HepG2 (cell line): Measurements from ENCODE around the gene CDK15. TPM values are rescaled to one million over a fixed set of nuclear protein-coding genes. Genes with fewer than 3 reads are reported as not detected.

Experiments used
- ATAC-seq: fragments of 200-7000 bp; cut with Tn5 transposase; 3 replicates; pipeline ENCODE4 v1.9.1; 2020; ENCODE audit warnings: mild to moderate bottlenecking, moderate library complexity
- BruUV-seq: library from RNA; stranded (reverse); fragments of 400-500 nt; replicated peaks from 2 replicates; lab custom pipeline; 2021; lab: Mats Ljungman, UMichigan
- CTCF ChIA-PET: fragments of 300-600 bp; formaldehyde crosslinking; extraction: SDS; loops from one replicate; lab custom pipeline; 2021; ENCODE audit warnings: low total read pairs, inconsistent platforms, low intra/inter-chr PET ratio; lab: Yijun Ruan, JAX
- POLR2A ChIA-PET: fragments of 350-600 bp; sonication (Branson Sonifier 250); formaldehyde crosslinking; loops from one replicate; lab custom pipeline; 2020; ENCODE audit warnings: antibody characterized with exemption, inconsistent platforms; lab: Yijun Ruan, JAX
- DNase-seq: peaks from one replicate; pipeline ENCODE4 v3.0.0-alpha.2; 2015; ENCODE audit warnings: low spot score
- FAIRE-seq: peaks from 3 replicates; lab custom pipeline; 2011; peaks lifted over from hg19 to GRCh38; lab: Jason Lieb, UNC
- H2AFZ ChIP-seq: one replicate; pipeline ENCODE4 v1.6.1; 2011; ENCODE audit warnings: low read length, inconsistent platforms
- H3K27ac ChIP-seq: fragments of 300-600 bp; 3 replicates; pipeline ENCODE4 v1.8.0; 2011; ENCODE audit warnings: mixed run types, mild to moderate bottlenecking, mixed read lengths, low read length, inconsistent platforms; ENCODE audit not compliant: insufficient read depth; ENCODE audit errors: extremely low read length
- H3K27me3 ChIP-seq, 2 experiments: fragments of 200-600 bp in 1 of 2; 2 replicates in 1 of 2; 3 replicates in 1 of 2; pipeline versions ENCODE4 v1.6.0 to v1.8.0; 2011; ENCODE audit warnings: low read length in 2 of 2, mild to moderate bottlenecking in 2 of 2, moderate library complexity in 2 of 2, inconsistent platforms in 1 of 2; ENCODE audit not compliant: insufficient read depth in 2 of 2, control insufficient read depth in 1 of 2
- H3K36me3 ChIP-seq, 2 experiments: fragments of 200-600 bp in 1 of 2; replicated peaks in 1 of 2; 2 replicates in 1 of 2; 3 replicates in 1 of 2; pipeline versions ENCODE4 v1.5.1 to v1.8.0; 2011; ENCODE audit warnings: low read length in 2 of 2, inconsistent platforms in 1 of 2; ENCODE audit not compliant: insufficient read depth in 2 of 2, control insufficient read depth in 1 of 2
- H3K4me1 ChIP-seq: 2 replicates; pipeline ENCODE4 v1.5.1; 2012; ENCODE audit warnings: low read length, inconsistent platforms; ENCODE audit not compliant: insufficient read depth
- H3K4me2 ChIP-seq: 2 replicates; pipeline ENCODE4 v1.6.0; 2011; ENCODE audit warnings: low read depth, low read length, inconsistent platforms
- H3K4me3 ChIP-seq, 3 experiments: fragments of 200-600 bp in 1 of 3; sonication (generic), shearing (Covaris generic) in 1 of 3; replicated peaks in 1 of 3; 2 replicates each; pipeline ENCODE4 v1.5.1; 2011 to 2016; ENCODE audit warnings: low read length in 3 of 3, inconsistent platforms in 2 of 3, low read depth in 2 of 3, mild to moderate bottlenecking in 2 of 3, control low read depth in 1 of 3, mixed read lengths in 1 of 3; ENCODE audit not compliant: insufficient read depth in 1 of 3
- H3K79me2 ChIP-seq: one replicate; pipeline ENCODE4 v1.6.1; 2011; ENCODE audit warnings: low read length, inconsistent platforms; ENCODE audit not compliant: insufficient read depth
- H3K9ac ChIP-seq: 2 replicates; pipeline ENCODE4 v1.6.0; 2011; ENCODE audit warnings: mild to moderate bottlenecking, low read depth, low read length, inconsistent platforms; ENCODE audit not compliant: insufficient read depth
- H3K9me3 ChIP-seq: 2 replicates; pipeline ENCODE4 v1.5.1; 2012; ENCODE audit warnings: mild to moderate bottlenecking, low read length
- H4K20me1 ChIP-seq: 2 replicates; pipeline ENCODE4 v1.6.0; 2011; ENCODE audit warnings: inconsistent platforms, mild to moderate bottlenecking, low read length, moderate library complexity; ENCODE audit not compliant: insufficient read depth
- ARID5B ChIP-seq: IDR thresholded peaks from 2 replicates; pipeline ENCODE4 v1.4.0; 2020; ENCODE audit warnings: mild to moderate bottlenecking, missing genetic modification reagents
- ARNTL ChIP-seq: sonication (generic); formaldehyde crosslinking; IDR thresholded peaks from 2 replicates; pipeline ENCODE4 v1.4.0; 2020; ENCODE audit warnings: mild to moderate bottlenecking, missing genetic modification reagents
- DPF2 ChIP-seq: sonication (generic); formaldehyde crosslinking; IDR thresholded peaks from 2 replicates; pipeline ENCODE4 v1.4.0; 2020; ENCODE audit warnings: mild to moderate bottlenecking, low read depth, missing genetic modification reagents, borderline replicate concordance
- NR2C2 ChIP-seq: sonication (generic); formaldehyde crosslinking; IDR thresholded peaks from 2 replicates; pipeline ENCODE4 v1.4.0; 2020; ENCODE audit warnings: missing genetic modification reagents, mild to moderate bottlenecking, moderate library complexity, borderline replicate concordance
- TGIF2 ChIP-seq: IDR thresholded peaks from 2 replicates; pipeline ENCODE4 v1.6.1; 2016; ENCODE audit warnings: control low read depth, missing compliant biosample characterization
- ZMYM2 ChIP-seq: sonication (generic); formaldehyde crosslinking; IDR thresholded peaks from 2 replicates; pipeline ENCODE4 v1.8.0; 2022; ENCODE audit warnings: mild to moderate bottlenecking, missing genetic modification reagents
- ZNF235 ChIP-seq: sonication (generic); formaldehyde crosslinking; IDR thresholded peaks from 2 replicates; pipeline ENCODE4 v1.8.1; 2023; ENCODE audit warnings: mild to moderate bottlenecking, missing genetic modification reagents, borderline replicate concordance
- ZNF292 ChIP-seq: sonication (generic); formaldehyde crosslinking; IDR thresholded peaks from 2 replicates; pipeline ENCODE4 v1.8.1; 2022; ENCODE audit warnings: mild to moderate bottlenecking, low read depth, missing genetic modification reagents, borderline replicate concordance
- ZNF496 ChIP-seq: sonication (generic); formaldehyde crosslinking; IDR thresholded peaks from 2 replicates; pipeline ENCODE4 v1.8.1; 2023; ENCODE audit warnings: mild to moderate bottlenecking, moderate library complexity, missing genetic modification reagents; ENCODE audit not compliant: insufficient replicate concordance
- ZNF609 ChIP-seq: sonication (generic); formaldehyde crosslinking; IDR thresholded peaks from 2 replicates; pipeline ENCODE4 v1.4.0; 2020; ENCODE audit warnings: mild to moderate bottlenecking, missing genetic modification reagents, borderline replicate concordance
- ZNF724P ChIP-seq: sonication (generic); formaldehyde crosslinking; IDR thresholded peaks from 2 replicates; pipeline ENCODE4 v1.8.0; 2022; ENCODE audit warnings: missing genetic modification reagents, borderline replicate concordance
- ZNF737 ChIP-seq: sonication (generic); formaldehyde crosslinking; IDR thresholded peaks from 2 replicates; pipeline ENCODE4 v1.5.0; 2020; ENCODE audit warnings: missing genetic modification reagents, mild to moderate bottlenecking, borderline replicate concordance
- WGBS: methylation state at CpG from one replicate; pipeline ENCODE4 v1.1.6; 2017; ENCODE audit warnings: low lambda C conversion rate; 5-methylcytosine and 5-hydroxymethylcytosine counted together
- in situ Hi-C: cut with HindIII; loops from 2 replicates; pipeline ENCODE4 v1.10.0; 2017; ENCODE audit warnings: low pct_unique_long_range_greater_than_20kb; ENCODE audit not compliant: extremely low pct_ligation_motif_present
- intact Hi-C: fragments of 100-400 bp; cut with micrococcal nuclease; formaldehyde crosslinking; loops from one replicate; pipeline ENCODE4 v1.10.0; 2022; ENCODE audit not compliant: unreplicated experiment
- polyA plus RNA-seq, 8 experiments: library from polyadenylated mRNA; depleted of rRNA in 3 of 8; stranded (reverse) in 7 of 8; unstranded in 1 of 8; fragments of >200 nt; fragmentation: Illumina TruSeq in 4 of 8; extraction: Trizol in 4 of 8; gene quantifications; 2 replicates each; pipeline versions ENCODE4 v1.2.1 to v1.2.3, GENCODE V29; 2011 to 2016; ENCODE audit warnings: low read depth in 4 of 8, missing spikeins in 1 of 8, mixed read lengths in 1 of 8; ENCODE audit not compliant: insufficient read depth in 1 of 8
- total RNA-seq, 5 experiments: library from RNA; depleted of rRNA; stranded (reverse); fragments of >200 nt; fragmentation: Illumina TruSeq; extraction: Trizol; gene quantifications; 2 replicates each; pipeline ENCODE4 v1.2.3, GENCODE V29; 2016; ENCODE audit warnings: low read depth in 1 of 5

The CDK15 gene
- total and polyA plus RNA-seq, 2 of the 13 experiments (the other 11 are each of a cell fraction or from before 2014, with no cell fraction given) = not detected

GRCh38 chr2:201793631-201794030 is 12.7 kb upstream of the CDK15 start (continued):
- TF ChIP-seq ZNF609 (CRISPR knock-in tag) = no peak
- no peak for TF ChIP-seq ZNF235 (CRISPR knock-in tag)
- TF ChIP-seq, all 625 proteins: peak for 0

GRCh38 chr2:201794294-201794693 is 12.0 kb upstream of the CDK15 start:
- FAIRE-seq (no peak), DNase-seq (no peak), ATAC-seq (no peak)
- Histone ChIP-seq H3K4me2 (no peak overlapping the region), H3K9ac (no peak overlapping the region), H3K9me3 (no peaks in the 10 kb centered on the region), H3K36me3 (no peaks in the 10 kb centered on the region), H3K4me3 (no peak overlapping the region), H3K4me1 (peaks cover 5% of the 10 kb centered on the region), H4K20me1 (no peaks in the 10 kb centered on the region), H3K27me3 (no peaks in the 10 kb centered on the region), H3K27ac (no peak overlapping the region), H3K79me2 (no peaks in the 10 kb centered on the region), H2AFZ (no peak overlapping the region)
- in situ Hi-C loops (loop anchor here (10.0 kb wide), 1 partner anchor 391 kb away; no protein-coding TSS in a partner anchor), intact Hi-C loops (no loop called here)
- 40% methylated on average over 6 of the region's 6 CpGs for WGBS
- ChIA-PET POLR2A (no interaction called here), CTCF (interaction anchor here (2.9 kb wide), 1 partner anchor 384 kb away, joined by 17 read pairs; no protein-coding TSS in a partner anchor)
- no TSS peak for BruUV-seq
- TF ChIP-seq ZNF292 (CRISPR knock-in tag) = no peak
- TF ChIP-seq ZNF724P (CRISPR knock-in tag) = no peak
- TF ChIP-seq ZNF496 (CRISPR knock-in tag) = no peak
- TF ChIP-seq ARID5B (CRISPR knock-in tag) = no peak
- TF ChIP-seq TGIF2 (CRISPR knock-in tag) = no peak
- TF ChIP-seq ARNTL (CRISPR knock-in tag) = no peak
- TF ChIP-seq ZNF737 (CRISPR knock-in tag) = no peak
- no peak for TF ChIP-seq NR2C2
- TF ChIP-seq ZMYM2 (CRISPR knock-in tag) = no peak
- no peak for TF ChIP-seq DPF2
